GM10266 (cell line): ENCODE measurements around the gene IGFLR1.
A peak's percentile ranks its signal among the peaks of the same experiment; 100 is the strongest.

Experiments used
- DNase-seq: peaks from one replicate; pipeline ENCODE4 v3.0.0; 2012; ENCODE audit errors: extremely low spot score
- TF ChIP-seq, protein P1 (sequence below): IDR thresholded peaks from 2 replicates; pipeline ENCODE4 v1.5.1; 2012; ENCODE audit warnings: mild to moderate bottlenecking, low read depth; ENCODE audit not compliant: control insufficient read depth, insufficient read depth; ENCODE audit errors: missing control alignments

IGFLR1 gene

DNA sequence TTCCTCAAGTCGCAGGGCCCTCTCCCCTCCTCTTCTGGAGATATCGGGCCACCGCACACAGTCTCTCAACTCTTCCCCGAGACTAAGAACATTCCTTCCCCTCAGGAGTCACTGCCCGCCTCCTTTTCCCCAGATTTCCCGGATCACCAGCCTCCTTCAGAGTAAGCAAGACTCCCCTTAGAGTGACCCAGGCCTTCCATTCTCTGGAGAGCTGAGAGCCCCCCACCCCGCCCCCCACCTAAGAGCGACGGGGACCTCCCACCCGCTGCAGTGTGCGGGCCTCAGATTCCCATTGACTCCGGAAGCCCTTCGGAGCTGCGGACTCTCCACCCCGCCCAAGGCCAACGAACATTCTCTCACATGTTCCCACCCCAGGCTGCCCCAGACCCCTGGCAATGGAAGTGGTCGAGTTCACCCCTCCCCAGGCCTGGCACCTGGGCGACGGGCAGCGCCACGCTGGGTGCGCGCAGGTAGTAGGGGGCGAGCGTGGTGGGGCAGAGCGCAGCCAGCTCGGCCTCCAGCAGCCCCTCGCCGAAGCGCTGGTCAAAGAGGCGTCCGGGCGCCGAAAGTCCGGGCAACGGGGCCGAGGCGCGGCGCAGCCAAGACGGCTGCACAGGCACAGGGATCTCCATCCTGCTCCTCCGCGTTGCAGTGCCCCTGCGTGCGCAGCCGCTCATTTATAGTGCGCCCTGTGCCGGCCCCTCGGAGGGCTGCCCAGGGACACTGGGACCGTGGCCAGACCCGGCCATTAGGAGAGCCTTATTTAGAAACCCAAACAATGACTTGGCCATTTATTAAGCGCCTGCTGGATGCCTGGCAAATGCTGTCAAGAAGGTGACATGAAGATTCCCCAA is 14.4 kb upstream of the IGFLR1 start, which contains the start of gene HSPB6:
Gene HSPB6 (minus strand): TSS at position 653 of the 854 bp plus-strand sequence. CDS start 21 bp downstream, at position 632.
- TF ChIP-seq, protein P1, sequence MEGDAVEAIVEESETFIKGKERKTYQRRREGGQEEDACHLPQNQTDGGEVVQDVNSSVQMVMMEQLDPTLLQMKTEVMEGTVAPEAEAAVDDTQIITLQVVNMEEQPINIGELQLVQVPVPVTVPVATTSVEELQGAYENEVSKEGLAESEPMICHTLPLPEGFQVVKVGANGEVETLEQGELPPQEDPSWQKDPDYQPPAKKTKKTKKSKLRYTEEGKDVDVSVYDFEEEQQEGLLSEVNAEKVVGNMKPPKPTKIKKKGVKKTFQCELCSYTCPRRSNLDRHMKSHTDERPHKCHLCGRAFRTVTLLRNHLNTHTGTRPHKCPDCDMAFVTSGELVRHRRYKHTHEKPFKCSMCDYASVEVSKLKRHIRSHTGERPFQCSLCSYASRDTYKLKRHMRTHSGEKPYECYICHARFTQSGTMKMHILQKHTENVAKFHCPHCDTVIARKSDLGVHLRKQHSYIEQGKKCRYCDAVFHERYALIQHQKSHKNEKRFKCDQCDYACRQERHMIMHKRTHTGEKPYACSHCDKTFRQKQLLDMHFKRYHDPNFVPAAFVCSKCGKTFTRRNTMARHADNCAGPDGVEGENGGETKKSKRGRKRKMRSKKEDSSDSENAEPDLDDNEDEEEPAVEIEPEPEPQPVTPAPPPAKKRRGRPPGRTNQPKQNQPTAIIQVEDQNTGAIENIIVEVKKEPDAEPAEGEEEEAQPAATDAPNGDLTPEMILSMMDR = no peak
- no peak for DNase-seq

DNA sequence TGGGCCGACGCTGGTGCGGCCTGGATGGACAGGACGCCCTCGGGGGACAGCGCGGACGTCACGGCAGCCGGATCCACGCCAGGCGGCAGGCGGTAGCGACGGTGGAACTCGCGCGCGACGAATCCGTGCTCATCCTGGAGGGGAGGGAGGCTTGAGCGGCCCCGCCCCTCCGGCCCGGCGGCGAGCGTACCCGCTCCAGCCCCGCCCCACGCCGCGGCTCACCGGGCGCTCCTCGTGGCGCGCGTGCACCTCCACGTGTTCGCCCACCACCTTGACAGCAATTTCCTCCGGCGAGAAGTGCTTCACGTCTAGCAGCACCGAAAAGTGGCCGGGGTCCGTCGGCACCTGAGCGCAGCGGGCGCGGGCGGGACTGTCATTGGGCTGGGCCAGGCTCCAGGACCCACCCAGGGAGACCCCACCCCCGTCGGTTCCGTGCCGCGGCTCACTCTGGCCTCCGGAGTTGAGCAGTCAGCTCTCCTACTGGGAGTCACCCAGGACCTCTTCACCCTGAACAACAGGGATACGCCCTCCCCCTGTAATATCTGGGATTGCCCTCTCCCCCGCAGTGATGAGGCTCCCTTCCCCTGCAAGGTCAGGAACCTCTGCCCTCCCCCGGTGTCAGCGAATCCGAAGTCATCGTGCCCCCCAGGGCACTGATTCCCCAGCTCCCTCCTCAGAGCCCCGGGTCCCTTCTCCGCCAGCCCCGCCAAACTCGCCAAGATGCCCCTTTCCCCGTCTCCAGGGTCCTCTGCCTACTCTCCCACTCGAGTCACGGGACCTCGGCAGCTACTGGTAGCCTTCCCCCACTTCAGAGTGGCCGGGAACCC is 13.5 kb upstream of the IGFLR1 start:
- TF ChIP-seq, protein P1 = no peak
- peak; percentile 24 for DNase-seq

DNA sequence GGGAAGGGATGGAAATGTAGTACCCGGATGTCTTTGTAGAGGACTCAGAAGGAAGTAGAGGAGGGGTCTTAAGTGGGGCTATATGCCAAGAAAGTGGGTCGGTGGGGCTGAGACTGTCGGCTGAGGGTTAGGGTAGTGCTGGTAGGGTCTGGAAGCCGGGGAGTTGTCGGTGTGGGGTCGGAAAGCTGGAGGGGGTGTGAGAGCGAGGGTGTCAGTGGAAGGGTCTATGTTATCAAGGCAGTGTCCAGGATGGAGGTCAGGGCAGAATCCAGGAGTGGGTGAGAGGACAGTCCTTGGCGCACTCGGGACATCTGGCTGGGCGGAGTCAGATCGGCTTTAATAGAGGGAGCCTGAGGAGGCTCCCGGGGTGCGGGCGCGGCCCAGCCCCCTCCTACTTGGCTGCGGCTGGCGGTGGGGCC is 12.9 kb upstream of the IGFLR1 start:
- no peak for DNase-seq

DNA sequence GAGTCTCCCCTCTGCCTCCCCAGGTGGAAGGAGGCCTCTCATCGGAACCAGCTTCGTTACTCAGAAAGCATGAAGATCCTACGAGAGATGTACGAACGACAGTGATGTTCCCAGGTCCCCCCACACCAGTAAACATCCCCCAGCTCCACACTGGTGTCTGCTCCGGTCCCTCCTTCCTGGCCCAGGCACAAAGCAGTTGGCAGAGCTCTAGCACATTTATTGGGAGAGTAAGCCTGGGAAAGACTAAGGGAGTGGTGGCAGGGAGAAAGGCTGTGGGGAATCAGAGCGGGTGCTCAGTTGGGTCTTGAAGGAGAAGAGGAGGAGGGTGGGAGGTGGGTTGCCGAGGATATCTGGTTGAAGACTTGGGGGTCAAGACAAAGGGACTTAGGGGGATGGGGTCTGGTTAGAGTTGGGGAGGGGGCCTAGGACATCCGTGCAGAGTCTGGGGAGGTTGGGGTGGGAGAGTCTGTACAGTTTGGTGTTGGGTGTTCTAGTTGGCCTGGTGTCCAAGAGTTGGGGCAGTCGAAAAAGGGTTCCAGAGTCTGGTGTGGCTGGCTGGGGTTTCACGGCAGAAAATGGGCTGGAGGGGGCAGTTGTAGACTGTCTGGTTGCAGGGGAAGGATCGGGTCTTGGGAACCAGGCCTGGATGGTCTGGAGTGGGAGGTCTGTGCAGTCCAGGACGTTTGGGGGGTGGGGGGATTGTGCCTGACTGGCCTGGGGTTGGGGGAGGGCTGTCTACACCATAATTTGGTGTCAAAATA is 12.3 kb upstream of the IGFLR1 start:
- TF ChIP-seq, protein P1 = no peak
- no peak for DNase-seq

More for the DNA sequence above, 12.9 kb upstream of the IGFLR1 start:
- TF ChIP-seq, protein P1 = no peak

DNA sequence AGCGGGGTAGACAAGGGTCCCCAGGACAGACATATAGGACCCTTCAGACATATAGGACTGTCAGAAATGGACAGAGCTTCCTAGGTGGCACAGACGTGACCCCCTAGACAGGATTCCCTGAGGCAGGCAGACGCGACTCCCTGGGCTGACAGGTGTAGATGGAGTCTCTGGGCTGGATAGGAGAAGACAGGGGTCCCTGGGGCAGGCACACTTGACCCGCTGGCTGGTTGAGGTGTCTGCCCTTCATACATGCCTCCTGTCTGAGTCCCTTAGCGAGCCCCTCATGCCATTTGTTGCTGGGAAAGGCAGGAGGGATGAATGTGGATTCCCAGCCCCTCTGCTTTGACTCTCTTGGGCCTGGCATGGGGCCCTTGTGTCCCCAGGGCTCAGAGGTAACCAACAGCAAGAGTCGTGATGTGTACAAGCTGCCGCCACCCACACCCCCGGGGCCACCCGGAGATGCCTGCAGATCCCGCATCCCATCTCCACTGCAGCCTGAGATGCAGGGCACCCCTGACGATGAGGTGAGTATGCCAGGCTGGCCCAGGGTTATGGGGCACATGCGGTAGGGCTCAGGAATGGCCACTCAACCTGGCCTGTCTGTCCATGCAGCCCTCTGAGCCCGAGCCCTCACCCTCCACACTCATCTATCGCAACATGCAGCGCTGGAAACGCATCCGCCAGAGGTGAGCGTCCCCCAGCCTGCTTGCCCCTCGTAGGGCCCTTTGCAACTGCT is 11.6 kb upstream of the IGFLR1 start:
- DNase-seq = no peak
- TF ChIP-seq, protein P1 = no peak

DNA sequence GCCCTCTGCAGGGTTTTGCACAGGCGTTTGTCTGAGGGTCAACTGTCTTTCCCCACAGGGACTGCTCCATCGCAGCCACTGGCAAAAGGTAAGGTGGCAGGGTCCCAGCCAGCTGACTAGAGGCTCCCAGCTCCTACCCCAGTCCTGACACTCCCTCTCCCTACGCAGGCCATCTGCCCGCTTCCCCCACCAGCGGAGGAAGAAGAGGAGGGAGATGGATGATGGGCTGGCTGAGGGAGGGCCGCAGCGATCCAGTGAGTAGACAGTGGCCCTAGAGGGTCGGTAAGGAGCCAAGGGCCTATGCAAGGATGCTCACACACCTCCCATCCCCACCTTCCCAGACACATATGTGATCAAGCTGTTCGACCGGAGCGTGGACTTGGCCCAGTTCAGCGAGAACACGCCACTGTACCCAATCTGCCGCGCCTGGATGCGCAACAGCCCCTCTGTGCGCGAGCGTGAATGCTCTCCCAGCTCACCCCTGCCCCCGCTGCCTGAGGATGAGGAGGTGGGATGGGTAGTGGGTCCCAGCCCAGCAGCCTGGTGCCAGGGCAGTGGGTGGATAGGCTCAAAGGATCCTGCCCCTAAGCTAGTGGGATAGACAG is 10.6 kb upstream of the IGFLR1 start:
- TF ChIP-seq, protein P1 = no peak
- no peak for DNase-seq
